ENCODE measurements around the gene SLC35D2. TPM values are rescaled to one million over a fixed set of nuclear protein-coding genes. Genes with fewer than 3 reads are reported as not detected.
A peak's percentile ranks its signal among the peaks of the same experiment; 100 is the strongest.

Gene SLC35D2
- total and polyA plus RNA-seq, 8 donors = 24.1 to 33.4 (median 29.3) TPM

DNA sequence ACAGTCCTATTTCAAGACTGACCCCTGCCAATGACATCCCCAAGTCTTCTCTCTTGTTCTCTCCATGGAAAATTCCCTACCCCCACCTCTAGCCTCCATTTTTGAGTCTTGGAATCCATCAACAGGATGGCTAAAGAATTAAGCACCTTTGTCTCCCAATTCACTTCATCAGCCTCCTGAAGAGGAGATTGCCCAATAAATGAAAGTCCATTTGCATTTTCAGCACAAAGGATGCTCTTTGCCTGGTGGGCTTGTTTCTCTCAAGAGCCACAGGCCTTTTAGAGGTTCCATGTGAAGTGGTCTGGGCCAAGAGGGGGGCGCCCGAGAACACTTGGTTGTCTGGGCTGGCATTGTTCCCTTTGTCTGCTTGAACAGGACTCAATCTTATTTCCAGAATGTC is 94.1 kb downstream of the SLC35D2 start:
- no peaks in the 10 kb centered on the region for H3K36me3 ChIP-seq
- TF ChIP-seq, protein P1, sequence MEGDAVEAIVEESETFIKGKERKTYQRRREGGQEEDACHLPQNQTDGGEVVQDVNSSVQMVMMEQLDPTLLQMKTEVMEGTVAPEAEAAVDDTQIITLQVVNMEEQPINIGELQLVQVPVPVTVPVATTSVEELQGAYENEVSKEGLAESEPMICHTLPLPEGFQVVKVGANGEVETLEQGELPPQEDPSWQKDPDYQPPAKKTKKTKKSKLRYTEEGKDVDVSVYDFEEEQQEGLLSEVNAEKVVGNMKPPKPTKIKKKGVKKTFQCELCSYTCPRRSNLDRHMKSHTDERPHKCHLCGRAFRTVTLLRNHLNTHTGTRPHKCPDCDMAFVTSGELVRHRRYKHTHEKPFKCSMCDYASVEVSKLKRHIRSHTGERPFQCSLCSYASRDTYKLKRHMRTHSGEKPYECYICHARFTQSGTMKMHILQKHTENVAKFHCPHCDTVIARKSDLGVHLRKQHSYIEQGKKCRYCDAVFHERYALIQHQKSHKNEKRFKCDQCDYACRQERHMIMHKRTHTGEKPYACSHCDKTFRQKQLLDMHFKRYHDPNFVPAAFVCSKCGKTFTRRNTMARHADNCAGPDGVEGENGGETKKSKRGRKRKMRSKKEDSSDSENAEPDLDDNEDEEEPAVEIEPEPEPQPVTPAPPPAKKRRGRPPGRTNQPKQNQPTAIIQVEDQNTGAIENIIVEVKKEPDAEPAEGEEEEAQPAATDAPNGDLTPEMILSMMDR (IDR thresholded peaks at IDR 0.05) = no peak
- no peak for ATAC-seq
- no peaks in the 10 kb centered on the region for H3K27me3 ChIP-seq
- H3K27ac ChIP-seq = no peak overlapping the region
- no peaks in the 10 kb centered on the region for H3K4me1 ChIP-seq
- intact Hi-C loops (cut with DNase I) = no loop called here
- no peak overlapping the region for H3K4me3 ChIP-seq
- H3K9me3 ChIP-seq = peaks cover 0 to 10% of the 10 kb centered on the region in 2 donors
- no peak for DNase-seq

DNA sequence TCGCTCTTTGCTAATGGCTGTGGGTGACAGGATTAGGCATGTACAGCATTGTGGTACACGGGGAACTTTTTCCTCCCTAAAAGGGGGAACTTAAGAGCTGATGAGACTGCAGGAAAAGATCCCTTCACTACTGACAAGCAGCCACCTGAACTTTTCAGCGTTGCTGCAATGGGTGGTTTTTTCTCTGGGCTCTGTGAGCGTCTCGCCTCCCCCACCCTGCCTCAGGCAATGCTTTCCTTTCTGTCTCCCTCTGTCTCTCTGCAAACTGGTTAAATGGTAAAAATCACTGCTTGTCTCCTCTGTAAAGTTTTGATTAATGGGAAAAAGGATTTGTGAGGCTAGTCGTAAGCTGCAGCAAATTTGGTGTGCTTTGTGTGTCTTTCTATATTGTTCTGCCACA is 101.9 kb downstream of the SLC35D2 start:
- Histone ChIP-seq H3K9me3 (peaks cover 0 to 21% of the 10 kb centered on the region in 2 donors), H3K27me3 (no peaks in the 10 kb centered on the region), H3K27ac (no peak overlapping the region), H3K4me3 (no peak overlapping the region), H3K4me1 (no peaks in the 10 kb centered on the region), H3K36me3 (no peaks in the 10 kb centered on the region)
- TF ChIP-seq, protein P1 (IDR thresholded peaks at IDR 0.05) = no peak
- no peak for ATAC-seq
- intact Hi-C loops (cut with DNase I) = no loop called here
- no peak for DNase-seq

DNA sequence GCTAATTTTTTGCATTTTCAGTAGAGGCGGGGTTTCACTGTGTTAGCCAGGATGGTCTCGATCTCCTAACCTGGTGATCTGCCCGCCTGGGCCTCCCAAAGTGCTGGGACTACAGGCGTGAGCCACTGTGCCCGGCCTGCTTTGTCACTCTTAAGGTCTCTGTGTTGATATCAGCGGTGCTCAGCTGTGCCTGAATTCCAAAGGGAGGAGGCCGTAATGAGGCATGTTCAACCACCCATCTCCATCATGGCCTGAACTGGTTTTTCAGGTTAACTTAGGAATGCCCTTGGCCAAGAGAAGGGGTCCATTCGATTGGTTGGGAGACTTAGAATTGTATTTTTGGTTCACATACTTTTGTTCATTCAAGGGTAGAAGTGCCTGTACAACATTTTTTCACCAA is 103.6 kb downstream of the SLC35D2 start:
- TF ChIP-seq, protein P1 (IDR thresholded peaks at IDR 0.05) = no peak
- DNase-seq (peak in 1 of 4 donors; percentile 71), ATAC-seq (peak; percentile 77)
- Histone ChIP-seq H3K36me3 (no peaks in the 10 kb centered on the region), H3K27ac (no peak overlapping the region), H3K4me1 (no peaks in the 10 kb centered on the region), H3K4me3 (no peak overlapping the region), H3K27me3 (no peaks in the 10 kb centered on the region), H3K9me3 (peaks cover 0 to 29% of the 10 kb centered on the region in 2 donors)
- intact Hi-C loops (cut with DNase I) = no loop called here

DNA sequence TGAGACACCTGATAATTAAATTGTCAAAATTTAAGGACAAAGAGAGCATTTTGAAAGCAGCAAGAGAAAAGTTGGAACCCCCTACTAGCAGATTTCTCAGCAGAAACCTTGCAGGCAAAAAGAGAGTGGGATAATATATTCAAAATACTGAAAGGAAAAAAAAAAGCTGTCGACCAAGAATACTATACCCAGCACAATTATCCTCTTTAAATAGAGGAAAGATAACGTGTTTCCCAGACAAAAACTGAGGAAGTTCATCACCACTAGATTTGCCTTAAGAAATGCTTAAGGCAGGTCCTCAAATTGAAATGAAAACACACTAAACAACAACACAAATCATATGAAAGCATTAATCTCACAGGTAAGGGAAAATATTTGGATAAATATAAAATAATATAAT is 108.6 kb downstream of the SLC35D2 start:
- no peak for ATAC-seq
- Histone ChIP-seq H3K4me1 (no peaks in the 10 kb centered on the region), H3K4me3 (no peak overlapping the region), H3K36me3 (no peaks in the 10 kb centered on the region), H3K27me3 (no peaks in the 10 kb centered on the region), H3K27ac (no peak overlapping the region), H3K9me3 (peaks cover 0 to 27% of the 10 kb centered on the region in 2 donors)
- TF ChIP-seq, protein P1 (IDR thresholded peaks at IDR 0.05) = no peak
- no peak for DNase-seq
- intact Hi-C loops (cut with DNase I) = no loop called here

Other genes starting within 250 kb of the SLC35D2 start
- 1 to 10 TPM in 1 of 2 donors, under 1 TPM in 1; 0.41 to 1.0 TPM for gene HSD17B3, start 81.5 kb downstream of the SLC35D2 start, total RNA-seq
- gene HSD17B3, start 81.5 kb downstream of the SLC35D2 start, polyA plus RNA-seq (ENCODE audit: insufficient read length in 6 of 6) = 1 to 10 TPM in 2 of 6 donors, under 1 TPM in 3, not detected in 1; 0.26 to 1.8 (median 0.52) TPM
- gene ZNF367, start 34.7 kb upstream of the SLC35D2 start, total RNA-seq = 10 to 100 TPM in 1 of 2 donors, 1 to 10 TPM in 1; 6.1 to 10.1 TPM
- gene ZNF367, start 34.7 kb upstream of the SLC35D2 start, polyA plus RNA-seq (ENCODE audit: insufficient read length in 6 of 6) = 10 to 100 TPM; 10.2 to 13.7 (median 11.6) TPM
- gene HABP4, start 66.5 kb upstream of the SLC35D2 start, total RNA-seq = 10 to 100 TPM in 1 of 2 donors, 1 to 10 TPM in 1; 8.0 to 17.1 TPM
- 10 to 100 TPM in 3 of 6 donors, 1 to 10 TPM in 3; 8.9 to 12.4 (median 9.9) TPM for gene HABP4, start 66.5 kb upstream of the SLC35D2 start, polyA plus RNA-seq (ENCODE audit: insufficient read length in 6 of 6)
- 10 to 100 TPM; 10.5 to 17.1 TPM for gene CDC14B, start 236.1 kb upstream of the SLC35D2 start, total RNA-seq
- 10 to 100 TPM; 17.3 to 20.3 (median 18.1) TPM for gene CDC14B, start 236.1 kb upstream of the SLC35D2 start, polyA plus RNA-seq (ENCODE audit: insufficient read length in 6 of 6)

Measured in left lung (tissue), 10 donors.